HG03159 (cell line): ENCODE results near the gene WDR5B.
"Not testable (repeated sequence)": the region's sequence is repeated elsewhere in the genome, so short reads cannot be mapped to it uniquely, and the experiment has no call there.

Source experiments
- ATAC-seq: cut with Tn5 transposase; IDR thresholded peaks from one replicate; pipeline ENCODE4 v1.9.1; 2021; ENCODE audit warnings: mild to moderate bottlenecking, moderate library complexity; ENCODE audit not compliant: unreplicated experiment

WDR5B gene

DNA sequence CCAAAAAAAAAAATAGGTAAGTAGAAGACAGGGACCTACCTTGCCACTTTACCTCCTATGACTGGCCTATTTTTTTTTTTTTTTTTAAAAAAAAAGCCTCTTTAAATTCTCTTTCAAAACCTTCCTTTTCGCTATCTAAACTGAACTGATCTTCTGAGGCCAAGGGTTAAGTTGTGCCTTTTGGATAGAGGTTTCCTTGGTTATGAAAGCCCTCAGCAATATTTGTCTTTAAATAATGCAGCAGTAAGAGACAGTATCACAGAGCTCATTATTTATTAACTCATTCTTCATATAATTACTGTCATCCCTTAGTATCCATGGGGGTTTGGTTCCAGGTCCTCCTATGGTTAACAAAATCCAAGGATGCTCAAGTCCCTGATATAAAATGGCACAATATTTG lies 41.8 kb downstream of the WDR5B start:
- ATAC-seq: no peak

- ATAC-seq: no peak
These were observed 49.5 kb downstream of the WDR5B start for GRCh38 chr3:122366379-122366749.

DNA sequence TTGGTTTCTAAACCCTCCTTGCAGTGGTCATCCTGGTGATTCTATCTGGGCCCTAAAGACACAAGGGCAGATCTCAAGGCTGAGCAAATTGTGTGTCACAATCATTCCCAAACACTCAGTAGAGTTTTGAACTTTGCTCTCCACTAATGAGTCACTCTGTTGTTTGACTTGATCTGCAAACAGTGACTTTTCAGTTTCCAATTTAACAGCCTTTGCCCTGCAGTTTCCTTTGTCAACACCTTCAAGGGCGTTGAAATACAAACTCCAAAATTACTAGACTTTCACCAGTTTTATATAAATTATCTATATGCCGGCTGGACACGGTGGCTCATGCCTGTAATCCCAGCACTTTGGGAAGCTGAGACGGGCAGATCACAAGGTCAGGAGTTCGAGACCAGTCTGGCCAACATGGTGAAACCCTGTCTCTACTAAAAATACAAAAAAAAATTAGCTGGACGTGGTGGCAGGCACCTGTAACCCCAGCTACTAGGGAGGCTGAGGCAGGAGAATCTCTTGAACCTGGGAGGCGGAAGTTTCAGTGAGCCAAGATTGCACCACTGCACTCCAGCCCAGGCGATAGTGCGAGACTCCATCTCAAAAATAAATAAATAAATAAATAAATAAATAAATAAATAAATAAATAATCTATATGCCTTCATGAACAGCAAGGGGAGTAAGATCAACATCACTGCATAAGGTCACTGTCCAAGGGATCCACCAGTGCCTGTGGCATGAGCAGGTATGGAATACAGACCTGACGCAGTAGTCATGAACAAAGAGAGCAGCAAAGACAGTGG lies 50.1 kb downstream of the WDR5B start:
- not testable (repeated sequence) for ATAC-seq

- ATAC-seq: no peak
These were observed 50.8 kb downstream of the WDR5B start for GRCh38 chr3:122365073-122365472.

DNA sequence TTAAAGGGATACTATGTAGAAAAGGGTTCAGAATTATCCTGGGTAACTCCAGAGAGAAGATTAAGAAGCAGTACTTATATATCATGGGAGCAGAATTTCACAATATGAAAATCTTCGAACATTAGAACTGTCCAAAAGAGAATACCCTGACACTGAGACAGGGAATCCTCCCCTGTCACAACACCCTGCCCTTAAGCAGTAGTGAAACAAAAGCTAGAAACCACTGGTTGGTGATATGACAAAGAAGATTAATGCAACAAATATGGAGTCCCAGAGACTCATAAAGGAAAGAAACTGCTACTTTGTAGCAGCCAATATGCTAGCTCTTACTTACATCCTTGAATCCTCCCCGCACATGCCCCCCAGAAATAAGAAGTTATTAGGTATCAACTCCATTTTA lies 51.4 kb downstream of the WDR5B start:
- no peak for ATAC-seq
